ENCODE results near the gene MDFIC.

MDFIC gene

GRCh38 chr7:115044224-115044623 is 122.3 kb downstream of the MDFIC start:
- no peak for DNase-seq

DNA sequence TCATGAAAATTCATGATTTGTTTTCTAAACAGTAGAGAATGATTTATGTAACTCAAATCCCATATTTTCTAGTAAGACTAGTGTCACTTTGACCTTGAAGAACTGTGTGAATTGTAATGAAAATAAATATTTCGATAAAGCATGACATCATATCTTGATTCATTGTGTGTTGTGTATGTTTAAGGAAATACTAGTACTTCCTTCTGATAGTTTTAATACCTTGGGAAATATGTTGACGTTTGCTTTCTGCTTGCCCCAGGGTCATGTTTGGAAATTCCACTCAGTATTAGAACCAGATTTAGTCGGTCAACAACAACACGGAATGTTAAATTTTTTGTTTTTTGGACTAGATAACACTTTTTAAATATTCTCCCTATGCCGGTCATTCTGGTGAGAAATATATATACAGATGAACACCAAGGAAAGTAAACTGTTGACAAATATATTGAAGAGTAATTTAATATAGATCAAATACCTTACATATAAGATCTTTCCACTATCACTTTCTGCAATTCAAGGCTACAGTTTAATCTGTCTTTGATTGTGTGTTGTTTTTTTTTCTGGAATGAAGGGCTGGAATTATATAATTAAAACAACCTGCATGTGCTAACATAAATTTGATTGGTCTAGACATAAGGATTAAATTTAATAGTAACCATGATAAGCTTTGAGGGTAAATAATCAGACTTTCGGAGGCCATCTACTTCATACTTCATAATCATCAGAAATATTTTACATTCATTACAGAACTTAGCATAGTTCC is 126.2 kb downstream of the MDFIC start:
- no peak for DNase-seq

GRCh38 chr7:115052706-115053105 is 130.8 kb downstream of the MDFIC start:
- no peak for DNase-seq

- no peak for DNase-seq
These were observed 132.7 kb downstream of the MDFIC start for GRCh38 chr7:115054478-115055065.

DNA sequence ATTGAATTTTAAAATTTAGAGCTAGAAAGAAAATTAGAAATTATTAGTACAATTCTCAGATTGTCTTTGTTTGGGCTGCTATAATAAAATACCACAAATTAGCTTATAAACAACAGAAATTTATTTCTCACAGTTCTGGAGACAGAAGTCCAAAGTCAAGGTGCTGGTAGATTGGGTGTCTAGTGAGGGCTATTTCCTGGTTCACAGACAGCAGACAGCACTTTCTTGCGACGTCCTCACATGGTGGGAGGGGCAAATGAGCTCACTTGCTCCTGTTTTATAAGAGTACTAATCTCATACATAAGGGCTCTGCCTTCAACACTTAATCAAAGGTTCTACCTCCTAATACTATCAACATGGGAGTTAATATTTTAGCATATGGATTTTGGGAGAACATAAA is 134.1 kb downstream of the MDFIC start:
- no peak for DNase-seq

GRCh38 chr7:115058726-115059125 is 136.8 kb downstream of the MDFIC start:
- DNase-seq: no peak

DNA sequence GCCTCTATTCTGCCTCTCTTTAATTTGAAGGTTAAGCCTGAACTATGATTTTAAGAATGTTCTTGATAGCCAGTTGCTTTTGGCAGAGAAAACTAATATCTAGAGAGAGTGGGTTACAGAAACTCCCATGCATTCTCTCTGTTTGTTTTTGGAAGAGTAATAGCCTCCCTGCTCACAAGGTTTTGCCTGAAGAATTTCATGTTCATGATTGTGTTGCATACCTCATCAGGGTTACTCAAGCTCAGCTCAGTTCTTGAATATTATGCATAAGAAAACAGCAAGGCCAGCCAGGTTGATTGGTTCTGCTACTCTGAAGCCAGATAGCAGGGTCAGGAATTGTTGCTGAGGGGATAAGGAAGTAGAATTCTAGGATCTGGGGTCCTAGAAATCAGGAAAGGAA is 137.4 kb downstream of the MDFIC start:
- DNase-seq: no peak

DNA sequence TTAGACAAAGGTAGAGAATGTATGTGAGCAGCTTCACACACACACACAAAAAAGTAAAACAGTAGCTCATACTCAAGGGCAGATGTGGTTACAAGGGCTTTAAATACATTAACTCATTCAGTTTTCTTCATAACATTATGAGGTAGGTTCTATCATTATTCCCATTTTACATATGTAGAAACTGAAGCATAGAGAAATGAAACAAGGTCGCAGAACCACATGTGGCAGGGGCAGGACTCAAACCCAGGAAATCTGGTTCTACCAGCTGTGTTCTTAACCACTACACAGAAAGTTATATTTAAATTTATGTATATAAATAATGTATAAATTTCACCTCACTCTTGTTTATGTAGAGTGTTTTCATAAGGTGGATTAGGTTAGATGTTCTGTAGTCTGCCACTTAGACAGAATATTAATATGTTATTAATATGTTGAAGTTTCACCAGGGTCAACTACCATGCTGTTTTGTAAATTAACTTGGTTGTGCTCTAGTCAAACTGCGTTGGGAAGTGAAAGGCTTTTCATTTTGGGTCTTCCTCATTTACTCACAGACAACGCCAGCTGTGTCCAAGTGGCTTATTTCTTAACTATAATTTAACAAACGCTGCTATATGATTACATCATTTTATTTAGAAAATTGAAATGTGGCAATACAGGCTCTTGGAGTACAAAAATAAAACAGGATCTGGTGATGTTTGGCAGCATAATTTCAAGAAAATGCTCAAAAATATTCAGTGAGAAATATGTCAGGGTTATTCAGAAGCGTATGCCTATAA is 138.4 kb downstream of the MDFIC start:
- DNase-seq: no peak

- DNase-seq: no peak
These were observed 144.2 kb downstream of the MDFIC start for GRCh38 chr7:115066050-115066449.

GRCh38 chr7:115066634-115067033 is 144.7 kb downstream of the MDFIC start:
- no peak for DNase-seq

DNA sequence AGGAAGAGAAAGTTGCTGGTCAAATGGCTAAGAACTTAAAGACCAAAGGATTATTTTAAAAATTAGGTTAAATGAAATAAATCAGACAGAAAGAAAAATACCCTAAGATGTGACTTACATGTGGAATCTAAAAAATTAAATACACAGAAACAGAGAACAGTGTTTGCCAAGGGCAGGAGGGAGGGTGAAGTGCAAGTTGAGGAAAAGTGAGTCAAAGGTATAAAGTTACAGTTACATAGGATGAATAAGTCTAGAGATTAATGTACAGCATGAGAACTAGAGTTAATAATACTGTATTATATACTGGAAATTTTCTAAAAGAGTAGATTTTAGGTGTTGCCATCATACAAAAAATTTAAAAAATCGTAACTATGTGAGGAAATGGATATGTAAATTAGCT is 146.3 kb downstream of the MDFIC start:
- DNase-seq: no peak
